ENCODE measurements around the gene PANK2. TPM values are rescaled to one million over a fixed set of nuclear protein-coding genes. Genes with fewer than 3 reads are reported as not detected.
"Not testable (repeated sequence)": the region's sequence is repeated elsewhere in the genome, so short reads cannot be mapped to it uniquely, and the experiment has no call there.

PANK2 gene
- total RNA-seq, 1 donor from 2014 or later = 40.3 TPM

GRCh38 chr20:3894796-3895195, 5.6 kb downstream of the PANK2 start:
- FAIRE-seq (no peak), DNase-seq (ENCODE audit: low read depth) (no peak)
- no peak for TF ChIP-seq CTCF (IDR thresholded peaks at IDR 0.05; ENCODE audit: insufficient read depth, low read length, severe bottlenecking)
- Histone ChIP-seq H3K36me3 (ENCODE audit: control insufficient read depth, insufficient read depth, low read length) (peaks cover 2% of the 10 kb centered on the region), H3K27me3 (ENCODE audit: control insufficient read depth, insufficient read depth, low read length) (no peaks in the 10 kb centered on the region), H3K4me3 (ENCODE audit: low read depth, low read length) (no peak overlapping the region)

GRCh38 chr20:3896302-3896701, 7.1 kb downstream of the PANK2 start:
- Histone ChIP-seq H3K4me3 (ENCODE audit: low read depth, low read length) (no peak overlapping the region), H3K27me3 (ENCODE audit: control insufficient read depth, insufficient read depth, low read length) (no peaks in the 10 kb centered on the region), H3K36me3 (ENCODE audit: control insufficient read depth, insufficient read depth, low read length) (peaks cover 2% of the 10 kb centered on the region)
- no peak for TF ChIP-seq CTCF (IDR thresholded peaks at IDR 0.05; ENCODE audit: insufficient read depth, low read length, severe bottlenecking)
- DNase-seq (ENCODE audit: low read depth) (no peak), FAIRE-seq (no peak)

- H3K4me3 ChIP-seq (ENCODE audit: low read depth, low read length) = no peak overlapping the region
- no peak for TF ChIP-seq CTCF (IDR thresholded peaks at IDR 0.05; ENCODE audit: insufficient read depth, low read length, severe bottlenecking)
- no peak for DNase-seq (ENCODE audit: low read depth)
- peaks cover 2% of the 10 kb centered on the region for H3K36me3 ChIP-seq (ENCODE audit: control insufficient read depth, insufficient read depth, low read length)
- FAIRE-seq = no peak
- H3K27me3 ChIP-seq (ENCODE audit: control insufficient read depth, insufficient read depth, low read length) = no peaks in the 10 kb centered on the region
Observed at GRCh38 chr20:3896853-3897583, 7.8 kb downstream of the PANK2 start.

GRCh38 chr20:3898181-3898580, 9.0 kb downstream of the PANK2 start:
- DNase-seq (ENCODE audit: low read depth); H3K36me3 ChIP-seq (ENCODE audit: control insufficient read depth, insufficient read depth, low read length); H3K4me3 ChIP-seq (ENCODE audit: low read depth, low read length); FAIRE-seq; H3K27me3 ChIP-seq (ENCODE audit: control insufficient read depth, insufficient read depth, low read length): not testable (repeated sequence)

DNA sequence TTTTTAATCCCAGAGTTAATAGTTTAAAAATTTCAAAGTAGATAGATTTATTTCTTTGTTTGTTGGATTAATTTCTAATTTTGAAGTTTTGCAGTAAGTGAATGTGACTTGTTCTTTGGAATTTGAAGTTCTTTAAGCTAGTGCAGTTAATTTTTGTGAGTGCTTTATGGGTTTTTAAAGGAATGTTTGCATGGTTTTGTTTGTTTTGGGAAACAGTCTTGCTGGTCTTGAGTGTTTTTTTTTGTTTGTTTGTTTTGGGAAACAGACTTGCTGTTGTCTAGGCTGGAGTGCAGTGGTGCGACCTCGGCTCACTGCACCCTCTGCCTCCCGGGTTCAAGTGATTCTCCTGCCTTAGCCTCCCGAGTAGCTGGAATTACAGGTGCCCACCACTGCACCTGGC, 9.5 kb downstream of the PANK2 start:
- Histone ChIP-seq H3K4me3 (ENCODE audit: low read depth, low read length) (no peak overlapping the region), H3K27me3 (ENCODE audit: control insufficient read depth, insufficient read depth, low read length) (no peaks in the 10 kb centered on the region), H3K36me3 (ENCODE audit: control insufficient read depth, insufficient read depth, low read length) (peaks cover 2% of the 10 kb centered on the region)
- no peak for DNase-seq (ENCODE audit: low read depth)
- TF ChIP-seq CTCF (IDR thresholded peaks at IDR 0.05; ENCODE audit: insufficient read depth, low read length, severe bottlenecking) = no peak
- no peak for FAIRE-seq

DNA sequence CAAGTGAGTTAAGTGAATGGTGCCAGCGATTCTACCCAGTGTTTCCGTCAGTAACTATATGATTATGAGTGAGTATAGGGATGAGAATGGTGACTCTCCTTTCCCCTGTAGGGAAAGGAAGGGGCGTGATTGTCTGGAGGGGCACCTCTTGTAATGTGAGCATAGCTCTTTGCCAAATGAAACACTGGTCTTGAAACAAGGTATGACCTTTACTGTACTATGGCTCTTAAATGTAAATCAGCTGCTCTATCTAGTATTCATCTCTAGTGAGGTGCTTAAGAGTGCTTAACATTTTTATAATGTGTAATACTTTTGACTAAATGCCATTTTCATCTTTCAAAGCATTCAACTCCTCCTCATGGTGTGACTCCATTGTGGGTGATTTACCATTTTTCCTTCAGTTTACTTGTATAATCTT, 11.0 kb downstream of the PANK2 start:
- DNase-seq (ENCODE audit: low read depth) (no peak), FAIRE-seq (no peak)
- H3K4me3 ChIP-seq (ENCODE audit: low read depth, low read length) = no peak overlapping the region
- no peaks in the 10 kb centered on the region for H3K27me3 ChIP-seq (ENCODE audit: control insufficient read depth, insufficient read depth, low read length)
- TF ChIP-seq CTCF (IDR thresholded peaks at IDR 0.05; ENCODE audit: insufficient read depth, low read length, severe bottlenecking) = no peak
- H3K36me3 ChIP-seq (ENCODE audit: control insufficient read depth, insufficient read depth, low read length) = peaks cover 2% of the 10 kb centered on the region
